H9 (cell line): Measurements from ENCODE around the gene SPCS3. TPM values are rescaled to one million over a fixed set of nuclear protein-coding genes. Genes with fewer than 3 reads are reported as not detected.

Experiments
- DNase-seq: peaks from one replicate; pipeline ENCODE4 v3.0.0-alpha.2; 2017
- H2AFZ ChIP-seq: one replicate; pipeline ENCODE4 v1.6.1; 2013; ENCODE audit warnings: mild to moderate bottlenecking, low read length, control low read depth, moderate library complexity
- H2AK5ac ChIP-seq: 2 replicates; pipeline ENCODE4 v1.6.1; 2013; ENCODE audit warnings: low read length, control low read depth, mixed read lengths; ENCODE audit not compliant: insufficient read length
- H2BK120ac ChIP-seq: one replicate; pipeline ENCODE4 v1.6.1; 2013; ENCODE audit warnings: low read depth, mild to moderate bottlenecking, low read length, control low read depth, inconsistent platforms; ENCODE audit not compliant: poor library complexity, severe bottlenecking
- H2BK12ac ChIP-seq: 2 replicates; pipeline ENCODE4 v1.6.1; 2013; ENCODE audit warnings: low read length, control low read depth, mixed read lengths, low read depth; ENCODE audit not compliant: insufficient read length
- H2BK15ac ChIP-seq: 2 replicates; pipeline ENCODE4 v1.6.1; 2013; ENCODE audit warnings: low read depth, low read length, control low read depth
- H2BK20ac ChIP-seq: one replicate; pipeline ENCODE4 v1.6.1; 2013; ENCODE audit warnings: low read depth, mild to moderate bottlenecking, low read length, control low read depth, inconsistent platforms; ENCODE audit not compliant: poor library complexity, severe bottlenecking
- H2BK5ac ChIP-seq: 2 replicates; pipeline ENCODE4 v1.6.1; 2013; ENCODE audit warnings: low read length, control low read depth, mixed read lengths; ENCODE audit not compliant: insufficient read length
- H3K14ac ChIP-seq: 2 replicates; pipeline ENCODE4 v1.6.1; 2013; ENCODE audit warnings: low read length, control low read depth; ENCODE audit not compliant: insufficient read depth
- H3K18ac ChIP-seq: 2 replicates; pipeline ENCODE4 v1.6.1; 2013; ENCODE audit warnings: low read depth, mild to moderate bottlenecking, mixed read lengths, low read length, control low read depth; ENCODE audit not compliant: insufficient read length
- H3K23ac ChIP-seq: 2 replicates; pipeline ENCODE4 v1.6.1; 2013; ENCODE audit warnings: low read length, control low read depth, mixed read lengths, low read depth; ENCODE audit not compliant: insufficient read length
- H3K23me2 ChIP-seq: 2 replicates; pipeline ENCODE4 v1.6.1; 2013; ENCODE audit warnings: low read depth, mild to moderate bottlenecking, mixed read lengths, low read length, control low read depth; ENCODE audit not compliant: insufficient read length, poor library complexity, severe bottlenecking
- H3K27ac ChIP-seq: 2 replicates; pipeline ENCODE4 v1.5.1; 2013; ENCODE audit warnings: low read length, control low read depth, mixed read lengths, low read depth; ENCODE audit not compliant: insufficient read length
- H3K27me3 ChIP-seq: 2 replicates; pipeline ENCODE4 v1.6.1; 2013; ENCODE audit warnings: low read length, control low read depth, inconsistent platforms; ENCODE audit not compliant: insufficient read depth
- H3K4ac ChIP-seq: 2 replicates; pipeline ENCODE4 v1.6.1; 2013; ENCODE audit warnings: low read depth, mild to moderate bottlenecking, control low read depth, inconsistent platforms, low read length, moderate library complexity
- H3K4me1 ChIP-seq: 2 replicates; pipeline ENCODE4 v1.6.1; 2013; ENCODE audit warnings: low read length, control low read depth, inconsistent platforms; ENCODE audit not compliant: insufficient read depth
- H3K4me2 ChIP-seq: 2 replicates; pipeline ENCODE4 v1.6.1; 2013; ENCODE audit warnings: low read length, control low read depth, mixed read lengths; ENCODE audit not compliant: insufficient read length, insufficient read depth
- H3K56ac ChIP-seq: 2 replicates; pipeline ENCODE4 v1.6.1; 2013; ENCODE audit warnings: low read depth, mild to moderate bottlenecking, mixed read lengths, low read length, control low read depth; ENCODE audit not compliant: insufficient read length
- H3K79me1 ChIP-seq: 2 replicates; pipeline ENCODE4 v1.6.1; 2013; ENCODE audit warnings: low read depth, mild to moderate bottlenecking, moderate library complexity, low read length, control low read depth, inconsistent platforms; ENCODE audit not compliant: insufficient read depth, poor library complexity, severe bottlenecking
- H3K79me2 ChIP-seq: 2 replicates; pipeline ENCODE4 v1.6.1; 2013; ENCODE audit warnings: low read length, control low read depth, inconsistent platforms; ENCODE audit not compliant: insufficient read depth
- H3K9ac ChIP-seq: 2 replicates; pipeline ENCODE4 v1.6.1; 2013; ENCODE audit warnings: low read length, control low read depth, mixed read lengths; ENCODE audit not compliant: insufficient read length; ENCODE audit errors: extremely low read depth
- H3K9me3 ChIP-seq: one replicate; pipeline ENCODE4 v1.6.1; 2013; ENCODE audit warnings: low read depth, low read length, inconsistent platforms; ENCODE audit not compliant: control insufficient read depth
- H3T11ph ChIP-seq: one replicate; pipeline ENCODE4 v1.6.1; 2013; ENCODE audit warnings: mild to moderate bottlenecking, low read length, control low read depth, inconsistent platforms
- H4K20me1 ChIP-seq: one replicate; pipeline ENCODE4 v1.6.1; 2013; ENCODE audit not compliant: control insufficient read depth, insufficient read length, insufficient read depth
- H4K5ac ChIP-seq: 2 replicates; pipeline ENCODE4 v1.6.1; 2013; ENCODE audit warnings: low read depth, mild to moderate bottlenecking, mixed read lengths, low read length, control low read depth; ENCODE audit not compliant: insufficient read length
- H4K8ac ChIP-seq: replicated peaks from 2 replicates; pipeline ENCODE4 v1.6.1; 2013; ENCODE audit warnings: low read length, control low read depth, mixed read lengths, low read depth; ENCODE audit not compliant: insufficient read length
- H4K91ac ChIP-seq: 2 replicates; pipeline ENCODE4 v1.6.1; 2013; ENCODE audit warnings: low read depth, mild to moderate bottlenecking, moderate library complexity, mixed read lengths, low read length, control low read depth; ENCODE audit not compliant: insufficient read length
- H3K27ac Mint-ChIP-seq, 3 experiments: 2 replicates in 2 of 3; 3 replicates in 1 of 3; pipeline ENCODE4 v1.8.0; 2020 to 2021; ENCODE audit warnings: mixed read lengths in 3 of 3, mild to moderate bottlenecking in 1 of 3, moderate library complexity in 1 of 3
- H3K27me3 Mint-ChIP-seq: 2 replicates; pipeline ENCODE4 v1.8.0; 2021; ENCODE audit warnings: low read depth, mild to moderate bottlenecking, moderate library complexity, mixed read lengths
- H3K36me3 Mint-ChIP-seq, 3 experiments: 2 replicates in 2 of 3; 3 replicates in 1 of 3; pipeline ENCODE4 v1.8.0; 2020 to 2021; ENCODE audit warnings: low read depth in 3 of 3, mixed read lengths in 3 of 3; ENCODE audit not compliant: insufficient read depth in 1 of 3
- H3K4me1 Mint-ChIP-seq, 2 experiments: 2 replicates each; pipeline ENCODE4 v1.8.0; 2020; ENCODE audit warnings: mixed read lengths in 2 of 2
- H3K4me3 Mint-ChIP-seq, 2 experiments: 2 replicates in 1 of 2; 3 replicates in 1 of 2; pipeline ENCODE4 v1.8.0; 2020 to 2021; ENCODE audit warnings: mild to moderate bottlenecking in 2 of 2, mixed read lengths in 2 of 2, moderate library complexity in 1 of 2
- H3K9me3 Mint-ChIP-seq, 2 experiments: 2 replicates in 1 of 2; 3 replicates in 1 of 2; pipeline ENCODE4 v1.8.0; 2020; ENCODE audit warnings: mild to moderate bottlenecking in 2 of 2, mixed read lengths in 2 of 2, moderate library complexity in 1 of 2
- CTCF ChIP-seq: fragments of 200-600 bp; sonication (generic); conservative IDR thresholded peaks from 3 replicates; pipeline ENCODE4 v1.8.0; 2021; ENCODE audit warnings: antibody characterized with exemption, mild to moderate bottlenecking
- WGBS: extraction: QIAGEN DNeasy Blood & Tissue Kit; methylation state at CpG from one replicate; pipeline ENCODE4 v1.1.7; 2013; ENCODE audit warnings: missing lambda C conversion rate, low lambda C conversion rate, mixed read lengths; ENCODE audit not compliant: insufficient read length; ENCODE audit errors: extremely low coverage; 5-methylcytosine and 5-hydroxymethylcytosine counted together
- total RNA-seq: library from RNA; stranded (reverse); gene quantifications from 2 replicates; pipeline ENCODE4 v1.2.1, GENCODE V29; 2021

SPCS3 gene
- total RNA-seq, 1 experiment from 2014 or later, result 113 TPM

- Histone ChIP-seq H3K4me1 (no peaks in the 10 kb centered on the region), H3K27me3 (no peaks in the 10 kb centered on the region), H2BK12ac (no peak overlapping the region), H3K23me2 (no peaks in the 10 kb centered on the region), H2BK15ac (no peak overlapping the region), H3K56ac (no peak overlapping the region), H2AK5ac (no peak overlapping the region), H4K8ac (no peak overlapping the region), H3K79me2 (no peaks in the 10 kb centered on the region), H3K4ac (no peak overlapping the region), H2BK20ac (no peak overlapping the region), H3K79me1 (no peaks in the 10 kb centered on the region), H3K9me3 (peaks cover 8% of the 10 kb centered on the region), H2BK5ac (no peak overlapping the region), H3K18ac (no peak overlapping the region), H3K27ac (no peak overlapping the region), H3K4me2 (no peak overlapping the region), H2AFZ (no peak overlapping the region), H4K5ac (no peak overlapping the region), H3K9ac (no peak overlapping the region), H4K91ac (no peak overlapping the region), H3K23ac (no peak overlapping the region), H4K20me1 (no peaks in the 10 kb centered on the region), H3K14ac (no peak overlapping the region), H3T11ph (no peak overlapping the region), H2BK120ac (no peak overlapping the region)
- Mint-ChIP-seq H3K27me3 (no peaks in the 10 kb centered on the region), H3K9me3 (peaks cover 28 to 34% of the 10 kb centered on the region in 2 experiments), H3K36me3 (peaks cover 17 to 32% (median 18%) of the 10 kb centered on the region in 3 experiments), H3K4me1 (peaks cover 9% of the 10 kb centered on the region in 2 experiments), H3K27ac (no peak overlapping the region), H3K4me3 (no peak overlapping the region)
- no peak for TF ChIP-seq CTCF
- DNase-seq, result no peak
- WGBS, result no CpG with 5 or more reads among the region's 7 CpGs
These were observed 22.6 kb downstream of the SPCS3 start for GRCh38 chr4:176342384-176342783.
